ENCODE results near the gene INHBB. TPM values are rescaled to one million over a fixed set of nuclear protein-coding genes. Genes with fewer than 3 reads are reported as not detected.

Gene INHBB
- total and polyA plus RNA-seq, 9 of the 15 experiments (the other 6 are each of a cell fraction or from before 2014, with no cell fraction given), result not detected

GRCh38 chr2:120379916-120380893 is 34.3 kb downstream of the INHBB start (continued):
- TF ChIP-seq ZNF280A (IDR thresholded peaks at IDR 0.05; ENCODE audit: low read depth, partially characterized antibody) (no peak), FOSL1 (tag; conservative IDR thresholded peaks at IDR 0.05) (no peak)

- H3K4me2 ChIP-seq (ENCODE audit: insufficient read depth, low read length), result no peak overlapping the region
- H3K9me1 ChIP-seq (ENCODE audit: control insufficient read depth, insufficient read depth, low read length), result no peaks in the 10 kb centered on the region
- in situ Hi-C loops (cut with MboI), result no loop called here
- H2AFZ ChIP-seq (ENCODE audit: low read depth, low read length), result no peak overlapping the region
- BruUV-seq (replicated peaks), result no TSS peak
- H3K36me3 ChIP-seq (ENCODE audit: control insufficient read depth, insufficient read depth, low read length), result no peaks in the 10 kb centered on the region
- intact Hi-C loops (cut with micrococcal nuclease), result no loop called here
- no peak for ATAC-seq
- H4K20me1 ChIP-seq (replicated peaks; ENCODE audit: control insufficient read depth, insufficient read depth, low read length), result peaks cover 14% of the 10 kb centered on the region
- WGBS (ENCODE audit: insufficient coverage, low coverage, missing lambda C conversion rate), result 0% methylated on average over 6 of the region's 6 CpGs
- H3K9ac ChIP-seq (ENCODE audit: insufficient read depth in 1 of 2, low read depth in 2 of 2, low read length in 2 of 2), result no peak overlapping the region
- no peak overlapping the region for H3K27ac ChIP-seq (ENCODE audit: extremely low read depth, low read depth, low read length)
- H3K9me3 ChIP-seq (replicated peaks; ENCODE audit: control insufficient read depth, insufficient read depth, low read depth, low read length), result no peaks in the 10 kb centered on the region
- peaks cover 0 to 60% of the 10 kb centered on the region in 2 experiments; a peak in 3 of 5 replicates for H3K27me3 ChIP-seq (ENCODE audit: control insufficient read depth in 2 of 2, insufficient read depth in 2 of 2, low read length in 2 of 2)
- H3K4me3 ChIP-seq, result no peak overlapping the region
- H3K79me2 ChIP-seq (ENCODE audit: control insufficient read depth, insufficient read depth, low read length), result no peaks in the 10 kb centered on the region
- no peaks in the 10 kb centered on the region; a peak in 1 of 5 replicates for H3K4me1 ChIP-seq (replicated peaks in 1 of 2; ENCODE audit: control insufficient read depth in 2 of 2, insufficient read depth in 2 of 2, low read length in 2 of 2)
- FAIRE-seq, result no peak
- POLR2A ChIA-PET, result interaction anchor here (0.6 to 1.2 kb wide), 2 partner anchors 9 to 14 kb away, joined by 3 read pairs; no protein-coding TSS in a partner anchor
- CTCF ChIA-PET (ENCODE audit: low intra/inter-chr PET ratio), result no interaction called here
- no peak for DNase-seq (ENCODE audit: extremely low read depth in 1 of 4, low spot score in 3 of 4)
- TF ChIP-seq ID3 (CRISPR knock-in tag; IDR thresholded peaks at IDR 0.05) (no peak), ID3 (tag; IDR thresholded peaks at IDR 0.05) (no peak), SMAD3 (CRISPR knock-in tag; conservative IDR thresholded peaks at IDR 0.05) (no peak), CBX3 (IDR thresholded peaks at IDR 0.05; ENCODE audit: borderline replicate concordance in 1 of 2, low read length in 2 of 2) (no peak), HMG20B (CRISPR knock-in tag; IDR thresholded peaks at IDR 0.05) (no peak), NFRKB (IDR thresholded peaks at IDR 0.05; ENCODE audit: low read depth) (no peak), HDAC8 (tag; IDR thresholded peaks at IDR 0.05) (no peak), ZKSCAN8 (CRISPR knock-in tag; IDR thresholded peaks at IDR 0.05) (no peak), ZBTB12 (CRISPR knock-in tag; IDR thresholded peaks at IDR 0.05) (no peak), JUNB (CRISPR knock-in tag; conservative IDR thresholded peaks at IDR 0.05) (no peak), PRDM10 (IDR thresholded peaks at IDR 0.05; ENCODE audit: partially characterized antibody) (no peak)
Observed at GRCh38 chr2:120381192-120381591, 35.3 kb downstream of the INHBB start.

All from K562 (cell line).